ENCODE results near the gene SNRPD3.
"Not testable (repeated sequence)": the region's sequence is repeated elsewhere in the genome, so short reads cannot be mapped to it uniquely, and the experiment has no call there.

- TF ChIP-seq CTCF (IDR thresholded peaks at IDR 0.05; ENCODE audit: low read depth, low read length); EZH2phosphoT487 (IDR thresholded peaks at IDR 0.05; ENCODE audit: low read depth): not testable (repeated sequence)
Observed at GRCh38 chr22:24602847-24603769, 47.3 kb downstream of the SNRPD3 start, which contains the start of gene GGT1.
